Activated B cell treated with CpG ODN at 0.5 μM for 24 hours (primary cell): ENCODE measurements around the gene TGFBRAP1. TPM values are rescaled to one million over a fixed set of nuclear protein-coding genes. Genes with fewer than 3 reads are reported as not detected.

Source experiments
- ATAC-seq: fragments of 200-7000 bp; cut with Tn5 transposase; one replicate; pipeline ENCODE4 v1.10.0; 2021; ENCODE audit warnings: low read depth, mild to moderate bottlenecking, moderate library complexity
- CTCF ChIA-PET: fragments of 350-600 bp; sonication (Branson Sonifier 250); formaldehyde crosslinking; loops from one replicate; lab custom pipeline; 2021; ENCODE audit warnings: antibody characterized with exemption; lab: Charles Lee
- POLR2A ChIA-PET: fragments of 350-600 bp; sonication (Branson Sonifier 250); formaldehyde crosslinking; loops from one replicate; lab custom pipeline; 2021; ENCODE audit warnings: antibody characterized with exemption; lab: Charles Lee
- DNase-seq: peaks from one replicate; pipeline ENCODE4 v3.0.0; 2022
- H3K27ac Mint-ChIP-seq: one replicate; pipeline ENCODE4 v1.8.0; 2020; ENCODE audit warnings: mixed read lengths
- H3K27me3 Mint-ChIP-seq: one replicate; pipeline ENCODE4 v1.8.0; 2021; ENCODE audit warnings: mixed read lengths
- H3K36me3 Mint-ChIP-seq: one replicate; pipeline ENCODE4 v1.8.0; 2021; ENCODE audit warnings: low read depth, mixed read lengths
- H3K4me1 Mint-ChIP-seq: one replicate; pipeline ENCODE4 v1.8.0; 2021; ENCODE audit warnings: mixed read lengths
- H3K4me3 Mint-ChIP-seq: one replicate; pipeline ENCODE4 v1.8.0; 2020; ENCODE audit warnings: mild to moderate bottlenecking, mixed read lengths
- H3K9me3 Mint-ChIP-seq: one replicate; pipeline ENCODE4 v1.8.0; 2020; ENCODE audit warnings: mixed read lengths
- intact Hi-C: fragments of 100-400 bp; cut with micrococcal nuclease; formaldehyde crosslinking; loops from one replicate; pipeline ENCODE4 v1.15.1; 2024
- total RNA-seq: library from RNA; stranded (reverse); gene quantifications from 2 replicates; pipeline ENCODE4 v1.2.3, GENCODE V29; 2022
- TF ChIP-seq, protein P1 (sequence below): fragments of 200-600 bp; IDR thresholded peaks from one replicate; pipeline ENCODE4 v1.8.0; 2022; ENCODE audit warnings: antibody characterized with exemption, mild to moderate bottlenecking

Gene TGFBRAP1
- total RNA-seq, 1 donor from 2014 or later = 25.2 TPM

DNA sequence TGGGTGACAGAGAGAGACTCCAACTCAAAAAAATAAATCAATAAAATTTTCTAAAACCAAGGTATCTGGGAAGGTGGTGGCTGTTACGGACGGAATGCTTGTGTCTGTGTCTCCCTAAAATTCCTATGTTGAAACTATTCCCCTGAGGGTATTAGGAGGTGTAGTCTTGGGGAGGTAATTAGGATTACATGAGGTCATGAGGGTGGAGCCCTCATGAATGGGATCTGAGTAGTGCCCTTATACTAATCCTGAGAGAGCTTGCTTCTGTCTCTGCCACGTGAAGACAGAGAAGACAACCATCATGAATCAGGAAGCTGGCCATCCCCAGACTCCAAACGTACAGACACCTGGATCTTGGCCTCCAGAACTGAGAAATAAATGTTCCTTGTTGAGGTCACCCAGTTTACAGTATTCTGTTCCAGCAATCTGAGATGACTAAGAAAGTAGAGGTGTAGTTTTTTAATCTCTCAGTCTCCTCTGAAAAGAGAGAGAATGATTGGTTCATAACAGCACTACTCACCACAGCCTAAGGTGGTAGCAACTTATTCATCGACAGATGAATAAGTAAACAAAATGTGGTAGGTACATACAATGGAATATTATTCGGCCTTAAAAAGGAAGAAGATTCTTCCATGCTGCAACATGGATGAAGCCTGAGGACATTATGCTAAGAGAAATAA is 38.4 kb downstream of the TGFBRAP1 start:
- Mint-ChIP-seq H3K27ac (no peak overlapping the region), H3K36me3 (peaks cover 83% of the 10 kb centered on the region), H3K4me3 (no peak overlapping the region), H3K9me3 (no peaks in the 10 kb centered on the region), H3K4me1 (no peaks in the 10 kb centered on the region), H3K27me3 (no peaks in the 10 kb centered on the region)
- intact Hi-C loops = no loop called here
- DNase-seq (no peak), ATAC-seq (no peak)
- ChIA-PET POLR2A (no interaction called here), CTCF (no interaction called here)
- TF ChIP-seq, protein P1, sequence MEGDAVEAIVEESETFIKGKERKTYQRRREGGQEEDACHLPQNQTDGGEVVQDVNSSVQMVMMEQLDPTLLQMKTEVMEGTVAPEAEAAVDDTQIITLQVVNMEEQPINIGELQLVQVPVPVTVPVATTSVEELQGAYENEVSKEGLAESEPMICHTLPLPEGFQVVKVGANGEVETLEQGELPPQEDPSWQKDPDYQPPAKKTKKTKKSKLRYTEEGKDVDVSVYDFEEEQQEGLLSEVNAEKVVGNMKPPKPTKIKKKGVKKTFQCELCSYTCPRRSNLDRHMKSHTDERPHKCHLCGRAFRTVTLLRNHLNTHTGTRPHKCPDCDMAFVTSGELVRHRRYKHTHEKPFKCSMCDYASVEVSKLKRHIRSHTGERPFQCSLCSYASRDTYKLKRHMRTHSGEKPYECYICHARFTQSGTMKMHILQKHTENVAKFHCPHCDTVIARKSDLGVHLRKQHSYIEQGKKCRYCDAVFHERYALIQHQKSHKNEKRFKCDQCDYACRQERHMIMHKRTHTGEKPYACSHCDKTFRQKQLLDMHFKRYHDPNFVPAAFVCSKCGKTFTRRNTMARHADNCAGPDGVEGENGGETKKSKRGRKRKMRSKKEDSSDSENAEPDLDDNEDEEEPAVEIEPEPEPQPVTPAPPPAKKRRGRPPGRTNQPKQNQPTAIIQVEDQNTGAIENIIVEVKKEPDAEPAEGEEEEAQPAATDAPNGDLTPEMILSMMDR = no peak

DNA sequence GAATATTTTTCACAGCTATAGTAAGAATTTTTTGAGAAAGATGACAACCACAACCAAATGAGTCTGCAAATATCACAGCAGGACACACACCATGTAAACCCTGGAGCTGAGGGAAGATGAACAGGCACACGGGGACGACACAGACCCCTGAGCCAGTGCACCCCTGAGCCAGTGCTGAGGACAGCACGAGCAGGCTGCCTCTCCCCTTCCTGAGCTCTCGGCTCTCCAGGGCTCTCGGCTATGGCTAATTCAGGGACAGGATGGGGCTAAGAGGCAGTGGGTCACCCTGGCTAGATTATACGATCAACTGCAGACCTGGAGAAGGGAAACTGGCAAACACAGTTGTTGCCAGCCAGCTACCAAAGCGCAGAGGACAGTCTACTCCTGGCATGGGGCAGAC is 41.4 kb downstream of the TGFBRAP1 start:
- peaks cover 83% of the 10 kb centered on the region for H3K36me3 Mint-ChIP-seq
- H3K4me1 Mint-ChIP-seq = no peaks in the 10 kb centered on the region
- H3K4me3 Mint-ChIP-seq = no peak overlapping the region
- intact Hi-C loops = no loop called here
- no peak overlapping the region for H3K27ac Mint-ChIP-seq
- ChIA-PET POLR2A (no interaction called here), CTCF (no interaction called here)
- DNase-seq = no peak
- ATAC-seq = no peak
- no peaks in the 10 kb centered on the region for H3K27me3 Mint-ChIP-seq
- TF ChIP-seq, protein P1 = no peak
- no peaks in the 10 kb centered on the region for H3K9me3 Mint-ChIP-seq

GRCh38 chr2:105287692-105288091 is 41.8 kb downstream of the TGFBRAP1 start:
- Mint-ChIP-seq H3K4me1 (no peaks in the 10 kb centered on the region), H3K27me3 (no peaks in the 10 kb centered on the region), H3K4me3 (no peak overlapping the region), H3K36me3 (peaks cover 83% of the 10 kb centered on the region), H3K9me3 (no peaks in the 10 kb centered on the region), H3K27ac (no peak overlapping the region)
- ATAC-seq (no peak), DNase-seq (no peak)
- POLR2A ChIA-PET = no interaction called here
- intact Hi-C loops = no loop called here
- TF ChIP-seq, protein P1 = no peak
- CTCF ChIA-PET = no interaction called here

GRCh38 chr2:105283532-105283931 is 46.0 kb downstream of the TGFBRAP1 start:
- TF ChIP-seq, protein P1 = no peak
- no peak for DNase-seq
- no peak overlapping the region for H3K4me3 Mint-ChIP-seq
- no peak overlapping the region for H3K27ac Mint-ChIP-seq
- intact Hi-C loops = no loop called here
- H3K4me1 Mint-ChIP-seq = no peaks in the 10 kb centered on the region
- no peaks in the 10 kb centered on the region for H3K9me3 Mint-ChIP-seq
- H3K36me3 Mint-ChIP-seq = peaks cover 85% of the 10 kb centered on the region
- ATAC-seq = no peak
- ChIA-PET POLR2A (no interaction called here), CTCF (no interaction called here)
- H3K27me3 Mint-ChIP-seq = no peaks in the 10 kb centered on the region

- Mint-ChIP-seq H3K36me3 (peaks cover 95% of the 10 kb centered on the region), H3K4me3 (no peak overlapping the region), H3K27me3 (no peaks in the 10 kb centered on the region), H3K4me1 (no peaks in the 10 kb centered on the region), H3K9me3 (no peaks in the 10 kb centered on the region), H3K27ac (no peak overlapping the region)
- TF ChIP-seq, protein P1 = no peak
- ChIA-PET CTCF (no interaction called here), POLR2A (no interaction called here)
- no peak for DNase-seq
- ATAC-seq = no peak
- intact Hi-C loops = no loop called here
Observed at GRCh38 chr2:105280281-105280680, 49.3 kb downstream of the TGFBRAP1 start.
